ENCODE measurements around the gene TMEM108.

TMEM108 gene

DNA sequence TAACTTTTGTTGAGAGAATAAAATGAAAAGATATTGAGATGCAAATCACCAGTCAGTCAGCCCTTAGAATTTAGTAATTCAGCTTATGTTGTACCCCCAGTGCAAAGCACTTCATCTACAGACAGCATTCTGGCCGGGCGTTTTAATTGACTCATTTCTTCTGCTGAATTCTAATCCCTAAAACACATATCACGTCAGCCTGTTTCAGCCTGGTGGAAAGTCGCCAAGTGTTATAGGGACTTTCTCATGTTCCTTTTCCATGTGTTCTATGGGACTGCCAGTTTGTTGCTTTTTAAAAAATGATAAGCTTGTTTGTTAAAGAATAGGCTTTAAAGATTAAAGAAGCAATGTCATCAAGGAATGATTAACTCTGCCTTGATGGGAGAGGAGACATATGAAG is 192.0 kb downstream of the TMEM108 start:
- DNase-seq (ENCODE audit: extremely low spot score), result no peak
- CTCF ChIA-PET, result no interaction called here
- TF ChIP-seq ZNF384 (IDR thresholded peaks at IDR 0.05), result no peak
- no peak for TF ChIP-seq SUZ12 (IDR thresholded peaks at IDR 0.05)
- TF ChIP-seq FOXM1 (IDR thresholded peaks at IDR 0.05; ENCODE audit: borderline replicate concordance), result no peak
- TF ChIP-seq, protein P1, sequence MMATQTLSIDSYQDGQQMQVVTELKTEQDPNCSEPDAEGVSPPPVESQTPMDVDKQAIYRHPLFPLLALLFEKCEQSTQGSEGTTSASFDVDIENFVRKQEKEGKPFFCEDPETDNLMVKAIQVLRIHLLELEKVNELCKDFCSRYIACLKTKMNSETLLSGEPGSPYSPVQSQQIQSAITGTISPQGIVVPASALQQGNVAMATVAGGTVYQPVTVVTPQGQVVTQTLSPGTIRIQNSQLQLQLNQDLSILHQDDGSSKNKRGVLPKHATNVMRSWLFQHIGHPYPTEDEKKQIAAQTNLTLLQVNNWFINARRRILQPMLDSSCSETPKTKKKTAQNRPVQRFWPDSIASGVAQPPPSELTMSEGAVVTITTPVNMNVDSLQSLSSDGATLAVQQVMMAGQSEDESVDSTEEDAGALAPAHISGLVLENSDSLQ (IDR thresholded peaks at IDR 0.05), result no peak
- no peak for TF ChIP-seq ARNT (IDR thresholded peaks at IDR 0.05)
- no peak for TF ChIP-seq CTBP1 (IDR thresholded peaks at IDR 0.05; ENCODE audit: borderline replicate concordance)
- TF ChIP-seq HDGF (IDR thresholded peaks at IDR 0.05; ENCODE audit: borderline replicate concordance), result no peak
- no peak for TF ChIP-seq NFRKB (IDR thresholded peaks at IDR 0.05)
- no peak for TF ChIP-seq FOXK2 (IDR thresholded peaks at IDR 0.05)
- TF ChIP-seq ELF4 (IDR thresholded peaks at IDR 0.05), result no peak
- no peak for TF ChIP-seq LEF1 (IDR thresholded peaks at IDR 0.05; ENCODE audit: borderline replicate concordance)
- no peak for TF ChIP-seq TARDBP (IDR thresholded peaks at IDR 0.05)
- no peak for TF ChIP-seq BHLHE40 (IDR thresholded peaks at IDR 0.05; ENCODE audit: borderline replicate concordance)
- no peak for TF ChIP-seq FOXA1 (IDR thresholded peaks at IDR 0.05)
- TF ChIP-seq SP1 (IDR thresholded peaks at IDR 0.05), result no peak
- POLR2A ChIA-PET, result no interaction called here

DNA sequence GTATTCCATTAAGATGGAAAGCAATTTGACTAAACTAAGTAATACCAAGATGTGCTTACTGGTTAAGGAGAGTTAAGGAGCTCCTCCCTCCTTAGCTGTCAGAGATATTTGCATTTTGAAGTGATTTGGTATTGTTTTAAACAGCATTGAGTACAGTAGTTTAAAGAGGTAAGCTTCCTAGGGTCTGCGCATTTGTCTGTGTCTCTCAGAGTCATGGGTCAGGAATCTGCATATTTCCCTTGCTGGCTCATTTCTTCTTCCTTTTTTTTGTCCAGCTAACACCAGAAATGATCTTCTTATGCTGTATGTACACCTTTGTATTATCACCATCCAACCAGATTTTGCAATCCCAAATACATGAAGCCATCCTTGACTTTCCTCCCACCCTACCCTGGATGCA is 198.7 kb downstream of the TMEM108 start:
- TF ChIP-seq FOXK2 (IDR thresholded peaks at IDR 0.05) (no peak), SP1 (IDR thresholded peaks at IDR 0.05) (no peak), LEF1 (IDR thresholded peaks at IDR 0.05; ENCODE audit: borderline replicate concordance) (no peak), SUZ12 (IDR thresholded peaks at IDR 0.05) (no peak), L3MBTL2 (conservative IDR thresholded peaks at IDR 0.05) (no peak), NFRKB (IDR thresholded peaks at IDR 0.05) (no peak), ELF4 (IDR thresholded peaks at IDR 0.05) (no peak), CTBP1 (IDR thresholded peaks at IDR 0.05; ENCODE audit: borderline replicate concordance) (no peak), FOXM1 (IDR thresholded peaks at IDR 0.05; ENCODE audit: borderline replicate concordance) (no peak), BHLHE40 (IDR thresholded peaks at IDR 0.05; ENCODE audit: borderline replicate concordance) (no peak), ARNT (IDR thresholded peaks at IDR 0.05) (no peak), FOXA1 (IDR thresholded peaks at IDR 0.05) (no peak), ZNF384 (IDR thresholded peaks at IDR 0.05) (no peak), HDGF (IDR thresholded peaks at IDR 0.05; ENCODE audit: borderline replicate concordance) (no peak), TARDBP (IDR thresholded peaks at IDR 0.05) (no peak)
- TF ChIP-seq, protein P1 (IDR thresholded peaks at IDR 0.05), result no peak
- CTCF ChIA-PET, result no interaction called here
- no peak for DNase-seq (ENCODE audit: extremely low spot score)
- POLR2A ChIA-PET, result no interaction called here

DNA sequence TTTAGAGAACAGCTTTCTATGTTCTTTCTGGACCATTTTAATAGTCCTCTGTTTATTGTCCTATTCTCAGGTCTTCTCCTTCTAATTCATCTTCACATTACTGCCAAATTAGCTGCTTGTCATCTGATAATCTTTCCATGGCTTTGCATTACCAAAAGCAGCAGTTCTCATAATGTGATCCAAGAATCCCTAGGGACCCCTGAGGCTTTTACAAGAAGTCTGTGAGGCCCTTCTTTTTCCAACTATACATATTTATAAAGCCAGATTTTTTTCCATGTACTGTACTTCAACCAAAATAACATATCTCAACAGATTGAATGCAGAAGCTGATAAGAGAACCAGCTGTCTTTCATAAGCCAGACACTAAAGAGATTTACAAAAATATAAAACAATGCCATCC is 199.2 kb downstream of the TMEM108 start:
- ChIA-PET POLR2A (no interaction called here), CTCF (no interaction called here)
- DNase-seq (ENCODE audit: extremely low spot score), result no peak
- TF ChIP-seq ARNT (IDR thresholded peaks at IDR 0.05) (no peak), TARDBP (IDR thresholded peaks at IDR 0.05) (no peak), SUZ12 (IDR thresholded peaks at IDR 0.05) (no peak), SP1 (IDR thresholded peaks at IDR 0.05) (no peak), FOXK2 (IDR thresholded peaks at IDR 0.05) (no peak), CTBP1 (IDR thresholded peaks at IDR 0.05; ENCODE audit: borderline replicate concordance) (no peak), FOXM1 (IDR thresholded peaks at IDR 0.05; ENCODE audit: borderline replicate concordance) (no peak), HDGF (IDR thresholded peaks at IDR 0.05; ENCODE audit: borderline replicate concordance) (no peak), LEF1 (IDR thresholded peaks at IDR 0.05; ENCODE audit: borderline replicate concordance) (no peak)
- TF ChIP-seq, protein P1 (IDR thresholded peaks at IDR 0.05), result no peak

DNA sequence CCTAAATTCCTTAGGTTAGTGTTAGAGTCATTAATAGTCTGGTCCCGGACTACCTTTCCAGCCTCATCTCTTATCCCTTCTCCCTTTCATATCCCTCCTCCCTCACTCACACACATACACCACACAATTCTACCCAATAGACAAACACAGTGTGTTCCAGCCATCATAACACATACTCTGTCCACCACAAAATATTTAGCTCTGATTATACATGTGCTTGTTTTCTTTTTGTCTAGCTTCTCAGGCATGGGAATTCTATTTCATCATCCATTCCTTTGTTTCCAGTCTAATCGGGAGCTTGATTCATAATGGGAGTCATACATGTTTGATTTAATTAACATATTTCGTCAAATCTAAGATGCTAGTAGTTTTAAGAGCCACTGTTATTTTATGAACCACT is 199.8 kb downstream of the TMEM108 start:
- TF ChIP-seq FOXA1 (IDR thresholded peaks at IDR 0.05) (no peak), ELF4 (IDR thresholded peaks at IDR 0.05) (no peak), HDGF (IDR thresholded peaks at IDR 0.05; ENCODE audit: borderline replicate concordance) (no peak), CTBP1 (IDR thresholded peaks at IDR 0.05; ENCODE audit: borderline replicate concordance) (no peak), FOXK2 (IDR thresholded peaks at IDR 0.05) (no peak), ZNF384 (IDR thresholded peaks at IDR 0.05) (no peak), LEF1 (IDR thresholded peaks at IDR 0.05; ENCODE audit: borderline replicate concordance) (no peak), SP1 (IDR thresholded peaks at IDR 0.05) (no peak), BHLHE40 (IDR thresholded peaks at IDR 0.05; ENCODE audit: borderline replicate concordance) (no peak), ARNT (IDR thresholded peaks at IDR 0.05) (no peak), SUZ12 (IDR thresholded peaks at IDR 0.05) (no peak), TARDBP (IDR thresholded peaks at IDR 0.05) (no peak), L3MBTL2 (conservative IDR thresholded peaks at IDR 0.05) (no peak), NFRKB (IDR thresholded peaks at IDR 0.05) (no peak), FOXM1 (IDR thresholded peaks at IDR 0.05; ENCODE audit: borderline replicate concordance) (no peak)
- TF ChIP-seq, protein P1 (IDR thresholded peaks at IDR 0.05), result no peak
- no peak for DNase-seq (ENCODE audit: extremely low spot score)
- CTCF ChIA-PET, result interaction anchor here (0.6 kb wide), 1 partner anchor 208 kb away, joined by 3 read pairs; no protein-coding TSS in a partner anchor
- POLR2A ChIA-PET, result no interaction called here

DNA sequence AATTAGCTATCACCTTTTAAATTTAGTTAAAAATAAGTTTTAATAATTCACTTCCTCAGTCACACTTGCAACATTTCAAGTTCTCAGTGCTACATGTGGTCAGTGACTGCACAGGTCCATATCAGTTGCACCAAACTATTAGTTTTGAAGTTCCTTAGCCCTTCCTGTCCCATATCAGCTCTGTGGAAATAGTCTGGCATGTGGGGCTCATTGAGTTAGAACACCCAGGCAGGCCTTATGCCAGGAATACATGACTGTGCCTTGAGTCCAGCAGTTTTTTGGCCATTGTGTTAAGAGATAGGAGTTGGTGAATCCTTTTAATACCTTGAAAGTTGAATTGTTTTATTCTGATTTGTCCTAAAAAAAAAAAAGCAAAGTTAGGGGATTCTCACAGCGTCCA is 207.9 kb downstream of the TMEM108 start:
- CTCF ChIA-PET, result interaction anchor here (0.6 kb wide), 1 partner anchor 487 kb away, joined by 3 read pairs; no protein-coding TSS in a partner anchor
- DNase-seq (ENCODE audit: extremely low spot score), result no peak
- no peak for TF ChIP-seq SUZ12 (IDR thresholded peaks at IDR 0.05)
- TF ChIP-seq SP1 (IDR thresholded peaks at IDR 0.05), result no peak
- TF ChIP-seq FOXK2 (IDR thresholded peaks at IDR 0.05), result no peak
- no peak for TF ChIP-seq FOXM1 (IDR thresholded peaks at IDR 0.05; ENCODE audit: borderline replicate concordance)
- TF ChIP-seq NFRKB (IDR thresholded peaks at IDR 0.05), result no peak
- TF ChIP-seq, protein P1 (IDR thresholded peaks at IDR 0.05), result no peak
- TF ChIP-seq CTBP1 (IDR thresholded peaks at IDR 0.05; ENCODE audit: borderline replicate concordance), result no peak
- TF ChIP-seq TARDBP (IDR thresholded peaks at IDR 0.05), result no peak
- POLR2A ChIA-PET, result no interaction called here
